GM12878 (cell line): ENCODE results near the gene SURF2. TPM values are rescaled to one million over a fixed set of nuclear protein-coding genes. Genes with fewer than 3 reads are reported as not detected.

Experiments
- ATAC-seq: fragments of 200-7000 bp; cut with Tn5 transposase; 3 replicates; pipeline ENCODE4 v1.9.1; 2020; ENCODE audit warnings: mild to moderate bottlenecking, moderate library complexity
- BruUV-seq: library from RNA; stranded (reverse); fragments of 400-500 nt; replicated peaks from 2 replicates; lab custom pipeline; 2021; lab: Mats Ljungman, UMichigan
- CTCF ChIA-PET: fragments of 300-600 bp; sonication (Branson Sonifier 250); formaldehyde crosslinking; extraction: SDS; loops from one replicate; lab custom pipeline; 2021; ENCODE audit warnings: inconsistent platforms; lab: Yijun Ruan, JAX
- POLR2A ChIA-PET: fragments of 350-600 bp; formaldehyde crosslinking; extraction: SDS; loops from one replicate; lab custom pipeline; 2021; ENCODE audit warnings: inconsistent platforms; lab: Charles Lee
- RAD21 ChIA-PET: fragments of 300-600 bp; sonication (Branson Sonifier 250); formaldehyde crosslinking; loops from one replicate; lab custom pipeline; 2023; ENCODE audit warnings: antibody characterized with exemption; ENCODE audit not compliant: unreplicated experiment; lab: Charles Lee
- SMC1A ChIA-PET: fragments of 300-600 bp; sonication (Branson Sonifier 250); formaldehyde crosslinking; loops from one replicate; lab custom pipeline; 2023; ENCODE audit not compliant: unreplicated experiment, uncharacterized antibody; lab: Charles Lee
- DNase-seq: peaks from one replicate; pipeline ENCODE4 v3.0.0-alpha.2; 2011; ENCODE audit warnings: low read depth, low spot score
- FAIRE-seq: peaks from 3 replicates; lab custom pipeline; 2011; peaks lifted over from hg19 to GRCh38; lab: Jason Lieb, UNC
- H2AFZ ChIP-seq: 2 replicates; pipeline ENCODE4 v1.6.0; 2011; ENCODE audit warnings: low read depth, low read length, control low read depth; ENCODE audit not compliant: control insufficient read depth
- H3K27ac ChIP-seq: 2 replicates; pipeline ENCODE4 v1.5.1; 2011; ENCODE audit warnings: control low read depth; ENCODE audit not compliant: control insufficient read depth, insufficient read depth
- H3K27me3 ChIP-seq, 2 experiments: replicated peaks in 1 of 2; 2 replicates each; pipeline versions ENCODE4 v1.6.0 to v1.6.1; 2011; ENCODE audit warnings: low read length in 1 of 2; ENCODE audit not compliant: control insufficient read depth in 2 of 2, insufficient read depth in 2 of 2
- H3K36me3 ChIP-seq, 2 experiments: 2 replicates each; pipeline ENCODE4 v1.5.1; 2011; ENCODE audit warnings: low read length in 1 of 2; ENCODE audit not compliant: control insufficient read depth in 2 of 2, insufficient read depth in 2 of 2
- H3K4me1 ChIP-seq: 2 replicates; pipeline ENCODE4 v1.6.1; 2011; ENCODE audit warnings: mild to moderate bottlenecking, low read length, moderate library complexity, mixed read lengths; ENCODE audit not compliant: control insufficient read depth, insufficient read depth
- H3K4me2 ChIP-seq: 2 replicates; pipeline ENCODE4 v1.6.0; 2011; ENCODE audit warnings: control low read depth; ENCODE audit not compliant: control insufficient read depth, insufficient read depth
- H3K4me3 ChIP-seq: fragments of 200-600 bp; sonication (generic); 2 replicates; pipeline ENCODE4 v1.5.1; 2016
- H3K79me2 ChIP-seq: 2 replicates; pipeline ENCODE4 v1.6.0; 2011; ENCODE audit warnings: low read length; ENCODE audit not compliant: control insufficient read depth, insufficient read depth
- H3K9ac ChIP-seq: 2 replicates; pipeline ENCODE4 v1.8.0; 2011; ENCODE audit warnings: low read length, control low read depth, mixed read lengths; ENCODE audit not compliant: control insufficient read depth, insufficient read depth
- H3K9me3 ChIP-seq: replicated peaks from 3 replicates; pipeline ENCODE4 v1.5.1; 2011; ENCODE audit warnings: mild to moderate bottlenecking, low read length; ENCODE audit not compliant: control insufficient read depth, insufficient read depth
- H4K20me1 ChIP-seq: 2 replicates; pipeline ENCODE4 v1.6.0; 2011; ENCODE audit not compliant: control insufficient read depth, insufficient read depth
- BRCA1 ChIP-seq: IDR thresholded peaks from 2 replicates; pipeline ENCODE4 v1.6.1; 2011; ENCODE audit warnings: low read depth, low read length, improper control_type of control experiment
- ETV6 ChIP-seq, 2 experiments: fragments of 450-650 bp in 1 of 2; IDR thresholded peaks in 1 of 2; conservative IDR thresholded peaks in 1 of 2; 2 replicates each; pipeline ENCODE4 v1.6.1; 2014; ENCODE audit warnings: antibody characterized with exemption in 1 of 2, borderline replicate concordance in 1 of 2, low read depth in 1 of 2, mild to moderate bottlenecking in 1 of 2, moderate library complexity in 1 of 2
- HCFC1 ChIP-seq: fragments of 150-350 bp; IDR thresholded peaks from 2 replicates; pipeline ENCODE4 v1.6.1; 2014; ENCODE audit warnings: low read length
- IKZF1 ChIP-seq: fragments of 450-650 bp; conservative IDR thresholded peaks from 2 replicates; pipeline ENCODE4 v1.6.1; 2017; ENCODE audit warnings: antibody characterized with exemption, mild to moderate bottlenecking
- MEF2A ChIP-seq: IDR thresholded peaks from 2 replicates; pipeline ENCODE4 v1.6.1; 2011; ENCODE audit warnings: low read depth, mild to moderate bottlenecking, low read length, moderate library complexity; ENCODE audit not compliant: insufficient read depth
- NFIC ChIP-seq: IDR thresholded peaks from 2 replicates; pipeline ENCODE4 v1.6.1; 2012; ENCODE audit warnings: low read depth, mild to moderate bottlenecking, inconsistent platforms, low read length, moderate library complexity
- POU2F2 ChIP-seq: IDR thresholded peaks from 3 replicates; pipeline ENCODE4 v1.6.1; 2011; ENCODE audit warnings: low read depth, mild to moderate bottlenecking, low read length, borderline replicate concordance
- RAD21 ChIP-seq: IDR thresholded peaks from 2 replicates; pipeline ENCODE4 v1.6.1; 2011; ENCODE audit warnings: mild to moderate bottlenecking, low read depth, low read length, moderate library complexity; ENCODE audit not compliant: insufficient read depth
- SMAD5 ChIP-seq: IDR thresholded peaks from 2 replicates; pipeline ENCODE4 v1.6.1; 2016; ENCODE audit warnings: antibody characterized with exemption, low read depth
- SMARCA5 ChIP-seq: fragments of 450-650 bp; IDR thresholded peaks from 2 replicates; pipeline ENCODE4 v1.6.1; 2017; ENCODE audit warnings: mild to moderate bottlenecking
- SMC3 ChIP-seq: IDR thresholded peaks from 2 replicates; pipeline ENCODE4 v1.6.1; 2011; ENCODE audit warnings: low read length, improper control_type of control experiment, borderline replicate concordance
- SP1 ChIP-seq: IDR thresholded peaks from one replicate; pipeline ENCODE4 v1.6.1; 2011; ENCODE audit warnings: low read depth, low read length
- ZNF24 ChIP-seq: fragments of 450-650 bp; IDR thresholded peaks from 2 replicates; pipeline ENCODE4 v1.6.1; 2017; ENCODE audit warnings: antibody characterized with exemption, mild to moderate bottlenecking
- ZNF592 ChIP-seq: fragments of 450-650 bp; IDR thresholded peaks from 2 replicates; pipeline ENCODE4 v1.6.1; 2017; ENCODE audit warnings: mild to moderate bottlenecking, moderate library complexity
- WGBS: methylation state at CpG from one replicate; pipeline ENCODE4 v1.1.6; 2016; ENCODE audit warnings: low lambda C conversion rate; ENCODE audit not compliant: insufficient replicate concordance, insufficient coverage; ENCODE audit errors: missing lambda C conversion rate; 5-methylcytosine and 5-hydroxymethylcytosine counted together
- in situ Hi-C: fragments of 300-500 bp; cut with MboI; formaldehyde crosslinking; loops from 9 replicates; pipeline ENCODE4 v1.14.3; 2018; ENCODE audit warnings: mixed read lengths
- intact Hi-C: fragments of 100-400 bp; cut with micrococcal nuclease; formaldehyde crosslinking; loops from one replicate; pipeline ENCODE4 v1.14.2; 2022; ENCODE audit not compliant: unreplicated experiment
- polyA plus RNA-seq, 11 experiments: library from polyadenylated mRNA; depleted of rRNA in 4 of 11; unstranded in 6 of 11; stranded (reverse) in 5 of 11; fragments of >200 nt; fragmentation: Nextera tagmentation in 4 of 11; fragmentation: Illumina TruSeq in 1 of 11; extraction: Ambion mirVana in 4 of 11; extraction: Trizol in 1 of 11; gene quantifications; 1 replicate in 1 of 11; 2 replicates in 10 of 11; pipeline versions ENCODE4 v1.2.1 to v1.2.3, GENCODE V29; 2011 to 2016; ENCODE audit warnings: inconsistent platforms in 2 of 11, missing spikeins in 2 of 11, low read depth in 1 of 11
- total RNA-seq, 4 experiments: library from RNA; depleted of rRNA in 3 of 4; stranded (reverse); fragments of >200 nt in 3 of 4; fragmentation: Illumina TruSeq in 1 of 4; extraction: Trizol in 1 of 4; gene quantifications; 2 replicates each; pipeline versions ENCODE4 v1.2.1 to v1.2.3, GENCODE V29; 2013 to 2021
- TF ChIP-seq, protein P1 (sequence below): IDR thresholded peaks from 2 replicates; pipeline ENCODE4 v1.6.1; 2011; ENCODE audit warnings: low read depth, low read length, improper control_type of control experiment, borderline replicate concordance
- TF ChIP-seq, protein P2 (sequence below): IDR thresholded peaks from 2 replicates; pipeline ENCODE4 v1.6.1; 2011; ENCODE audit warnings: mild to moderate bottlenecking, low read depth, low read length, moderate library complexity; ENCODE audit not compliant: insufficient replicate concordance

Gene SURF2
- total and polyA plus RNA-seq, 10 of the 15 experiments (the other 5 are each of a cell fraction or from before 2014, with no cell fraction given) = 4.0 to 41.7 (median 20.8) TPM

- H3K4me1 ChIP-seq = no peaks in the 10 kb centered on the region
- no peak overlapping the region for H2AFZ ChIP-seq
- peaks cover 18 to 25% of the 10 kb centered on the region in 2 experiments; a peak in 3 of 4 replicates for H3K36me3 ChIP-seq
- H3K4me3 ChIP-seq = no peak overlapping the region
- ChIA-PET POLR2A (interaction anchor here (0.6 kb wide), 2 partner anchors 55 to 462 kb away, joined by 3 read pairs; no protein-coding TSS in a partner anchor), RAD21 (interaction anchor here (1.1 kb wide), 1 partner anchor 34 kb away, joined by 3 read pairs; no protein-coding TSS in a partner anchor), SMC1A (interaction anchor here (1.7 kb wide), 1 partner anchor 20 kb away, joined by 3 read pairs; no protein-coding TSS in a partner anchor), CTCF (interaction anchor here (1.0 to 1.6 kb wide), 6 partner anchors 12 to 217 kb away, joined by 3 to 5 read pairs (median 4); partner anchors contain the start of gene SURF6)
- no peak for FAIRE-seq
- no peak overlapping the region for H3K4me2 ChIP-seq
- in situ Hi-C loops (no loop called here), intact Hi-C loops (no loop called here)
- H3K9ac ChIP-seq = no peak overlapping the region
- peak; percentile 57 for ATAC-seq
- H3K27ac ChIP-seq = no peak overlapping the region
- no peaks in the 10 kb centered on the region for H3K79me2 ChIP-seq
- WGBS = 74% methylated on average over 16 of the region's 16 CpGs
- no peaks in the 10 kb centered on the region; the same call in 1 of the 2 replicates for H4K20me1 ChIP-seq
- DNase-seq = no peak
- H3K27me3 ChIP-seq = no peaks in the 10 kb centered on the region
- BruUV-seq = no TSS peak
- H3K9me3 ChIP-seq = no peaks in the 10 kb centered on the region
- TF ChIP-seq SP1 (no peak), SMARCA5 (no peak), ZNF592 (no peak), POU2F2 (no peak), ETV6 (conservative IDR thresholded peaks at IDR 0.05 in 1 of 2, IDR thresholded peaks at IDR 0.05 in 1 of 2; ENCODE audit: borderline replicate concordance in 1 of 2, low read depth in 1 of 2) (no peak), BRCA1 (no peak), ZNF24 (no peak), SMC3 (peak; percentile 32; the same call in 1 of the 2 replicates), SMAD5 (no peak), RAD21 (peak; percentile 49), MEF2A (no peak), IKZF1 (no peak), NFIC (no peak), HCFC1 (no peak)
- TF ChIP-seq, protein P1, sequence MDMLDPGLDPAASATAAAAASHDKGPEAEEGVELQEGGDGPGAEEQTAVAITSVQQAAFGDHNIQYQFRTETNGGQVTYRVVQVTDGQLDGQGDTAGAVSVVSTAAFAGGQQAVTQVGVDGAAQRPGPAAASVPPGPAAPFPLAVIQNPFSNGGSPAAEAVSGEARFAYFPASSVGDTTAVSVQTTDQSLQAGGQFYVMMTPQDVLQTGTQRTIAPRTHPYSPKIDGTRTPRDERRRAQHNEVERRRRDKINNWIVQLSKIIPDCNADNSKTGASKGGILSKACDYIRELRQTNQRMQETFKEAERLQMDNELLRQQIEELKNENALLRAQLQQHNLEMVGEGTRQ = no peak
- TF ChIP-seq, protein P2, sequence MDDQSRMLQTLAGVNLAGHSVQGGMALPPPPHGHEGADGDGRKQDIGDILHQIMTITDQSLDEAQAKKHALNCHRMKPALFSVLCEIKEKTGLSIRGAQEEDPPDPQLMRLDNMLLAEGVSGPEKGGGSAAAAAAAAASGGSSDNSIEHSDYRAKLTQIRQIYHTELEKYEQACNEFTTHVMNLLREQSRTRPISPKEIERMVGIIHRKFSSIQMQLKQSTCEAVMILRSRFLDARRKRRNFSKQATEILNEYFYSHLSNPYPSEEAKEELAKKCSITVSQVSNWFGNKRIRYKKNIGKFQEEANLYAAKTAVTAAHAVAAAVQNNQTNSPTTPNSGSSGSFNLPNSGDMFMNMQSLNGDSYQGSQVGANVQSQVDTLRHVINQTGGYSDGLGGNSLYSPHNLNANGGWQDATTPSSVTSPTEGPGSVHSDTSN = no peak
These were observed 47.6 kb downstream of the SURF2 start for GRCh38 chr9:133403766-133404453.
